ENCODE results near the gene LSM7.

The LSM7 gene

GRCh38 chr19:2274931-2275535 lies 53.4 kb downstream of the LSM7 start:
- DNase-seq: peak; percentile 66 to 78

- no peak for DNase-seq
Observed at GRCh38 chr19:2274185-2274711, 54.1 kb downstream of the LSM7 start.

GRCh38 chr19:2273356-2274184 lies 54.8 kb downstream of the LSM7 start:
- DNase-seq: peak; percentile 87 to 88

Data from Kasumi-1 (cell line).